Measurements from ENCODE around the gene KCNK10.

Gene KCNK10

DNA sequence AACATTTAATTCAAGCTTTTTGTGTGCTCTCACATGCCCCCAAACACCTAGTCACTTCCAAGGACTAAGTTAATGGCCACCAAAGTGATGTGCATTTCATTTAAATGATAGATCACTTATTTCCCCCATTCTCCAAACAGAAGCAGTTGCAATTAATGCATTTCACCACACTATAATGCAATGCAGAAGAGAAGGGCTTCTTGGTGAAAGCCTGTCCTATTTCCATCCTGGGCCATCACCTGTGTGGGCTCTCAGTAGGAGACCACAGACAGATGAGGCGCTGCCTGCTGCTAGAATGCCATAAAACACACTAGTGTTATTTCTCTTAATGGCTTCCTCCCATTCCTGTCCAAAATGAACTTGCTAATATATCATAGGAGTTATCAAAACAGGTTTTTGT lies 166.9 kb downstream of the KCNK10 start:
- TF ChIP-seq TAF1 (IDR thresholded peaks at IDR 0.05; ENCODE audit: low read depth, low read length) (no peak), POU2F2 (IDR thresholded peaks at IDR 0.05; ENCODE audit: low read depth, low read length) (no peak), SPI1 (IDR thresholded peaks at IDR 0.05; ENCODE audit: low read depth, low read length) (no peak), PAX5 (IDR thresholded peaks at IDR 0.05; ENCODE audit: insufficient read depth, low read length, severe bottlenecking) (no peak), POLR2A (IDR thresholded peaks at IDR 0.05; ENCODE audit: low read depth, low read length) (no peak), POLR2AphosphoS5 (IDR thresholded peaks at IDR 0.05; ENCODE audit: low read depth, low read length) (no peak)
- no peak for FAIRE-seq
- no peak for DNase-seq (ENCODE audit: insufficient read length, low spot score)

DNA sequence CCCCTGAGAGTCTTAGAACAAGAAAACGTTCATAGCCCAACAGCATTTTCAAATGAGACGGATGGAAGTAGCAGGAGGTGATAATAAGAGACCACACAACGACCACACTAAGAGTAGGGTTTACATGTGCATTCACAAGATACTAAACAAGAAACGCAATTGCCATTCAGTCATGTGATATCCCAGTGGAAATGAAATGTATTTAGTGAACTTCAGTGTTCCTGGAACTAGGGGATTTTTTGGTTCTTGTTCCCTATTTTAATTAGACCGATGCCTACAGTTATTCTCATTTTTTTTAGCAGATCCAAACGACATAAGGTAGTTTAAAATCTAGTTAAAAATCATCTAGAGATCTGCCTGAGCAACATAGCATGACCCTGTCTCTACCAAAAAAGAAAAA lies 168.1 kb downstream of the KCNK10 start:
- FAIRE-seq (no peak), DNase-seq (ENCODE audit: insufficient read length, low spot score) (no peak)
- TF ChIP-seq POLR2A (IDR thresholded peaks at IDR 0.05; ENCODE audit: low read depth, low read length) (no peak), POU2F2 (IDR thresholded peaks at IDR 0.05; ENCODE audit: low read depth, low read length) (no peak), PAX5 (IDR thresholded peaks at IDR 0.05; ENCODE audit: insufficient read depth, low read length, severe bottlenecking) (no peak), SPI1 (IDR thresholded peaks at IDR 0.05; ENCODE audit: low read depth, low read length) (no peak)

DNA sequence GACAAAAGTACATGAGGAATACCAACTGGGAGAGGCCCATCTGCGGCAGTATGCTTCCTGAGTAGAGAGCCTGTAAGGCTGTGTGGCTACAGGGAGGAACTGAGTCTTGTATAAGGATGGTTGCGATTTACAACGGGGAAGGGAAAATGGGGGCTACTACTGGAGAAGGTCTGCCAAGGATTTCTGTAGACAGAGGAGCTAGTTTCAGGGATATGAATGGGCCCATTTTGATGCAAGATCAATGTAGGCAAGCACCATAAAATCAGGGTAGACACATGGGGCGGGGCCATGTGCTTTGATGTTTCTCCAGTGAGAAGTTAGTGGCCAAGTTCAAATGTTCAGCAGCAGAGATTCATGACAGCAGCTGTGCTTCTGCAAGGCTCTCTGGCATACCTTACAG lies 168.7 kb downstream of the KCNK10 start:
- no peak for TF ChIP-seq PAX5 (IDR thresholded peaks at IDR 0.05; ENCODE audit: insufficient read depth, low read length, severe bottlenecking)
- no peak for TF ChIP-seq SPI1 (IDR thresholded peaks at IDR 0.05; ENCODE audit: low read depth, low read length)
- TF ChIP-seq POLR2A (IDR thresholded peaks at IDR 0.05; ENCODE audit: low read depth, low read length) = no peak
- TF ChIP-seq POLR2AphosphoS5 (IDR thresholded peaks at IDR 0.05; ENCODE audit: low read depth, low read length) = no peak
- no peak for TF ChIP-seq POU2F2 (IDR thresholded peaks at IDR 0.05; ENCODE audit: low read depth, low read length)
- no peak for TF ChIP-seq TAF1 (IDR thresholded peaks at IDR 0.05; ENCODE audit: low read depth, low read length)
- DNase-seq (ENCODE audit: insufficient read length, low spot score) = no peak
- FAIRE-seq = no peak

DNA sequence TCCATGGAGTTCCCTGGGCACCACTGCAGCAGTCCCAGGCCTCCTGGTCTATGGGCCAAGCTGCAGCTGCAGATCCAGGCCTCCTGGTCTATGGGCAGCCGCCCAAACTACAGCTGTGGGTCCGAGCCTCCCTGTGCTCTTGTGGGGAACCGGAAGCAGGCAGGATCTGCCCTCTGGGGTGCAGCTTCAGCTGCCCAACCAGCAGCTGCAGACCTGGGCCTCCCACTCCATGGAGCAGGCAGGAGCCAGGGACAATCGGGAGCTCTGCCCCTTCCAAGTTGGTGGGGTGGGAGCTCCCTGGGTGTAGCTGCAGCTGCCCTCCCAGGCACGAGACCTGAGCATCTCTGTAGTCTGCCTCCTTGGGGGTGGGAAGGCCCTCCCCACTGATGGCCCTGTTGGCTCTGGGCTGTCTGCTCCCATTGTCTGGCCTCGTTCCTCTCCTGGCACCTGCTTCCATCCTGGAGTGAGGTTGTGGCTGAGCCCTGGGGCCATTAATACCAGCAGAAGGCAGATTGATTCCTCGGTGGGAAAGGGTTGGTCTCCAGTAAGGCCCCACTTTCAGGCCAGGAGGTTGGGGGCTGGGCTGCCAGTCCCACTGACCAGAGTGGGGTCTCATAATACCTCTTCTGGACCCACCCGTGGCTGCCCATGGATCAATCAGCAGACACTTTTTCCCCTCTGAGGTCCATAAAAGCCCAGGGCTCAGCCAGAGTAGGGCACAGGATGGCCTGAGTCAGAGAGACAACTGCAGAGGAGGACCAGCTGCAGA lies 176.0 kb downstream of the KCNK10 start:
- TF ChIP-seq PAX5 (IDR thresholded peaks at IDR 0.05; ENCODE audit: insufficient read depth, low read length, severe bottlenecking) (no peak), POLR2A (IDR thresholded peaks at IDR 0.05; ENCODE audit: low read depth, low read length) (no peak), SPI1 (IDR thresholded peaks at IDR 0.05; ENCODE audit: low read depth, low read length) (no peak), TAF1 (IDR thresholded peaks at IDR 0.05; ENCODE audit: low read depth, low read length) (no peak), POU2F2 (IDR thresholded peaks at IDR 0.05; ENCODE audit: low read depth, low read length) (no peak), POLR2AphosphoS5 (IDR thresholded peaks at IDR 0.05; ENCODE audit: low read depth, low read length) (no peak)
- FAIRE-seq = no peak
- no peak for DNase-seq (ENCODE audit: insufficient read length, low spot score)

DNA sequence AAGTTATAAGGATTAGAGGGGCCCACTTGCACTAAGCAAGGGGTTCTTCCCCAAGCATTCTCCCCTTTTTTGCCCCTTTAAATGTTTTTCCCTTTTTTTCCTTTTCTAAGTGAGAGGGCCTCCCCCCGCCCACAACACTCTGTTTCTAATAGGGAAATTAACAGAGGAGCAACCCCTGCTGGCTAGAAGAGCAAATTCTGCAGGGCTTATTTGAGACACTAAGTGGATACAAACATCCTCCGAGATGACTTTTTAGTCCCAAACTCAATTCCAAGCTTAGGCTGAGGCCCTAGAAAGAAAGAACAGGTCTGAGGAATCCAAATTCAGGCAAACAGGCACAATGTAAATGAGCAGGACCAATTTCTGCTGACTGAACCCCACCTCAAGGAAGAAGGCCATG lies 179.3 kb downstream of the KCNK10 start:
- no peak for FAIRE-seq
- TF ChIP-seq TAF1 (IDR thresholded peaks at IDR 0.05; ENCODE audit: low read depth, low read length) (no peak), PAX5 (IDR thresholded peaks at IDR 0.05; ENCODE audit: insufficient read depth, low read length, severe bottlenecking) (no peak), POLR2A (IDR thresholded peaks at IDR 0.05; ENCODE audit: low read depth, low read length) (no peak), SPI1 (IDR thresholded peaks at IDR 0.05; ENCODE audit: low read depth, low read length) (no peak), POLR2AphosphoS5 (IDR thresholded peaks at IDR 0.05; ENCODE audit: low read depth, low read length) (no peak), POU2F2 (IDR thresholded peaks at IDR 0.05; ENCODE audit: low read depth, low read length) (no peak)
- DNase-seq (ENCODE audit: insufficient read length, low spot score) = no peak

DNA sequence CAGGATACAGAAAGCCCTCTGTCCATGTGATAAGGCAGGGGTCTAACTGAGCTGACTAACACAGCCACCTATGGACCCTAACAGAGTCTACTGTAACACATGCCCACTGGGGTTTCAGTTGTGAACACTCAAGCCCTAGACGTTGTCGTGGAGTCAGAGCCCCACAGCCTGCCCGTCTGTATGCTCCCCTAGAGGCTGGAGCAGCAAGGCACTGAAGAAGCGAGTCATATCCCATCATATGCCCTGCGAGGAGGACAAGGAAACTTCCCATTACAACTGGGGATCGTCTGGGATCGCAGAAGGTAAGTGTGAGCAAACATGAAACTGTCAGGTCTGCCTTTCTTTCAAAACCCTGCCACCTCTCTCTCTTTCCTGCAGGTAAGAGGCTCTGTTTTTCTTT lies 180.1 kb downstream of the KCNK10 start:
- no peak for DNase-seq (ENCODE audit: insufficient read length, low spot score)
- FAIRE-seq = no peak
- TF ChIP-seq POLR2AphosphoS5 (IDR thresholded peaks at IDR 0.05; ENCODE audit: low read depth, low read length) = no peak
- TF ChIP-seq SPI1 (IDR thresholded peaks at IDR 0.05; ENCODE audit: low read depth, low read length) = no peak
- no peak for TF ChIP-seq POLR2A (IDR thresholded peaks at IDR 0.05; ENCODE audit: low read depth, low read length)
- TF ChIP-seq PAX5 (IDR thresholded peaks at IDR 0.05; ENCODE audit: insufficient read depth, low read length, severe bottlenecking) = no peak
- TF ChIP-seq POU2F2 (IDR thresholded peaks at IDR 0.05; ENCODE audit: low read depth, low read length) = no peak
- no peak for TF ChIP-seq TAF1 (IDR thresholded peaks at IDR 0.05; ENCODE audit: low read depth, low read length)

DNA sequence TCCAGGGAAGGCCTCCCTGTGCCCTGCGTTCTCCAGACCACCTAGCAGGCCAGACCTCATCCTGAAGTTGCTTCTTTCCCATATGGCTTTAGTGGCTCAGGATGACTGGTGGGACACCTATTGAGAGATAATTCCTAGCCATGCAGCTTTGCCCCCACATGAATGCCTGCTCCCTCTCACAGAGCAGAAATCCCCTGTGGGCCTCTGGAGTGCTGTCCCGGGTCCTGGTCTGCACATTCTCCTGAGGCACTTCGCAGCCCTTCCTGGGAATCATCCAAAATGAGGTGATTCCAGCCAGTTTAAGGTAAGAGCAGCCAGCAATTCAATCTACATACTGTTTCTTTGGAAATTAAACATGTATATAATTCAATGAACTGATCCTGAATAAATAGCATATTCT lies 182.2 kb downstream of the KCNK10 start:
- no peak for TF ChIP-seq TAF1 (IDR thresholded peaks at IDR 0.05; ENCODE audit: low read depth, low read length)
- no peak for TF ChIP-seq POLR2AphosphoS5 (IDR thresholded peaks at IDR 0.05; ENCODE audit: low read depth, low read length)
- no peak for TF ChIP-seq POLR2A (IDR thresholded peaks at IDR 0.05; ENCODE audit: low read depth, low read length)
- no peak for TF ChIP-seq SPI1 (IDR thresholded peaks at IDR 0.05; ENCODE audit: low read depth, low read length)
- no peak for TF ChIP-seq POU2F2 (IDR thresholded peaks at IDR 0.05; ENCODE audit: low read depth, low read length)
- no peak for TF ChIP-seq PAX5 (IDR thresholded peaks at IDR 0.05; ENCODE audit: insufficient read depth, low read length, severe bottlenecking)
- no peak for DNase-seq (ENCODE audit: insufficient read length, low spot score)
- FAIRE-seq = no peak

DNA sequence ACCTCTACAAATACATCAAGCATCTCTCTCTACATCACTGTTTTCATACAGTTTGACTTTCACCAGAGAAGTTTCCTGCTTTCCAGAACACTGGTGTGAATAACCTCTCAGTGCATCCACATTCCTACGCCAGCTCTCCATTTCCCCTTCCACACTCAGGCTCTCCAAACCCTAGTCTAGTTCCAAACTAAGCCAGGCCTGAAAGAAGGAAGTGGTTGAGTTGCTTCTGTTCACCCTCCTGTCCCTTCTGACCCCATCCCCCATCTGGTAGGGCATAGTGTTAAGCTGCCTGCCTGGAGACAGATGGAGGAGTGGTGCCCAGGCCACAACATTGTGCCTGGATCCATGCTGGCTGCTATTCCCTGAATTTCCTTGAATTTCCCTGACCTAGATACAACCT lies 185.7 kb downstream of the KCNK10 start:
- FAIRE-seq (no peak), DNase-seq (ENCODE audit: insufficient read length, low spot score) (no peak)
- TF ChIP-seq TAF1 (IDR thresholded peaks at IDR 0.05; ENCODE audit: low read depth, low read length) (no peak), POLR2A (IDR thresholded peaks at IDR 0.05; ENCODE audit: low read depth, low read length) (no peak)

All from GM12891 (cell line).